Measurements from ENCODE around the gene SLCO2A1.

SLCO2A1 gene

GRCh38 chr3:133880886-133881455 lies 148.8 kb downstream of the SLCO2A1 start:
- peak; percentile 33 for DNase-seq

- DNase-seq: peak; percentile 52
Measured at GRCh38 chr3:133880287-133880686, 149.4 kb downstream of the SLCO2A1 start.

GRCh38 chr3:133878518-133878917 lies 151.2 kb downstream of the SLCO2A1 start:
- DNase-seq: no peak

Data from activated CD8-positive, alpha-beta memory T cell treated with anti-CD3 and anti-CD28 coated beads for 24 hours (primary cell).